ENCODE measurements around the gene PSAP. TPM values are rescaled to one million over a fixed set of nuclear protein-coding genes. Genes with fewer than 3 reads are reported as not detected.
"Not testable (repeated sequence)": the region's sequence is repeated elsewhere in the genome, so short reads cannot be mapped to it uniquely, and the experiment has no call there.

PSAP gene
- total RNA-seq, 1 donor from 2014 or later, result 653 TPM

DNA sequence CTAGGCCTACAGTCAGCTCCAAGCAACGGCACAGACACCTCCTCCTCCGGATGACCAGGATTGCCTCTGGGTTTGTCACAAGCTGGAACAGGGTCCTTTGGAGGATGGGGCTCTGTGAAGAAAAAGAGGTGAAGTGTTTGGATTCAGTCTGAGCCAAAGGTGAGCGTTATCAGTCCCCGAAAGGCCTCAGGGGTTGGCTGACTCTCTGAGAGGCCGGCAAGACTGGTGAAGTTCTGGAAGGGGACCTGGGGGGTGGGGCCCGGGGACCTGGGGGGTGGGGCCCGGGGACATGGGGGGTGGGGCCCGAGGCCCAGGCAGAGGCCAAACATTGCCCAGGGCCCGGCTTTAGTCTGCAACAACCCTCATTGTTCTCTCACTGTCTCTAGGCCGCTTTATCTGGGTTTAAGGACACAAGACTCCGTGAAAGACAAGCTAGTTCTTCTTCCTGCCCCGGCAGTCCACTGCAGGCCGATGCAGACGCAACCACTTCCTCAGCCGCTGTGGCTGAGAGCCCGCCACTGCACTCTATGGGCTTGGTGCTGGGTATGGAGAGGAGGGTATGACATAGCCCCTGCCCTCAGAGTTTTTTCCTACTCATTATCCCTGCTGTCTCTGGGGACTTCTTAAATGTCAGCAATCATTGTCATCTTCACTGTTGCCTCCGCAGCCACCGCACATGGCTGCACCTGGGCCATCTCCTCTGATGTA, 27.4 kb upstream of the PSAP start:
- Histone ChIP-seq H3K27me3 (no peaks in the 10 kb centered on the region), H3K36me3 (no peaks in the 10 kb centered on the region), H3K4me1 (no peaks in the 10 kb centered on the region), H3K27ac (no peak overlapping the region), H3K9me3 (no peaks in the 10 kb centered on the region), H3K4me3 (no peak overlapping the region)
- no peak for TF ChIP-seq CTCF (IDR thresholded peaks at IDR 0.05)
- no peak for DNase-seq (ENCODE audit: low spot score in 2 of 2)
- intact Hi-C loops (cut with DNase I), result no loop called here

DNA sequence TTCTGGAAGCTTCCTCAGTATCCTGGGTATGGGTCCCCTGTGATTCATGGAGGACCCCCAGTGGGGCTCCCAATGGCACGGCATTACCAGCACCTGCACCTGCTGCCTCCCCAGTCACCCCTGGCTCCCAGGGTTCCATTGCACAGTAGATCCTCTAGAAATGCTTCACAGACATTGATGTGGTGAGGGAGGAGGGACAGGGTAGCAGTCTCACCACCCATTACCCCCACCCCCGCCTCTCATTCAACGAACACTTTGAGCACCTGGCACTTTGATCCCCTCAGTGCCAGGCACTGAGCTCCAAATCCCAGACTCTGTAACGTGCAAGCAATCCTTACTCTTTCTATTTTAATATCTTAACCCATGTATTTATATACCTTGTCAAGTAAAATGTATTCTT, 26.8 kb upstream of the PSAP start:
- no peak for DNase-seq (ENCODE audit: low spot score in 2 of 2)

DNA sequence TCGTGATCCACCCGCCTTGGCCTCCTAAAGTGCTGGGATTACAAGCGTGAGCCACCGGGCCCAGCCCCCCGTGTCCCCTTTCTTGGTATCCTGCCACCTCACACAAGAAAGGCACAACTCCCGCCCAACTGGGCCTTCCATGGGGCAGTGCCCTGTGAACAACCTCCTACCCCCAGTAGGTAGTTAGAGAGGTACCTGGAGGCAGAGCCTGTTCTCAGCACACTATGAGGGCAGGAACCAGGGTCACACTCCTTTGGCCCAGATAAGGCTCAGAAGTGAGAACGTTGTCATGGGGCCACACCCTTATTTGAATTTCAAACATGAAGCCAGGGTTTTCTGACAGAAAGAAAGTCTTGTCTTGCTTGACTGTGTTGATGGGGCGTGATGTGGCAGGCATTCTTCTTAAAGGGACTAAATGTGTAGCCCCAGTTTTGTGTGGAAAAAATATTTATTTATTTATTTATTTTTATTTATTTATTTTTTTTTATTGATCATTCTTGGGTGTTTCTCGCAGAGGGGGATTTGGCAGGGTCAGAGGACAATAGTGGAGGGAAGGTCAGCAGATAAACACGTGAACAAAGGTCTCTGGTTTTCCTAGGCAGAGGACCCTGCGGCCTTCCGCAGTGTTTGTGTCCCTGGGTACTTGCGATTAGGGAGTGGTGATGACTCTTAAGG, 23.8 kb upstream of the PSAP start:
- H3K36me3 ChIP-seq; H3K27ac ChIP-seq; H3K27me3 ChIP-seq; H3K9me3 ChIP-seq; H3K4me3 ChIP-seq; intact Hi-C loops (cut with DNase I); DNase-seq (ENCODE audit: low spot score in 2 of 2); H3K4me1 ChIP-seq: not testable (repeated sequence)

More for the DNA sequence above, 26.8 kb upstream of the PSAP start:
- Histone ChIP-seq H3K27ac (no peak overlapping the region), H3K4me3 (no peak overlapping the region), H3K9me3 (no peaks in the 10 kb centered on the region), H3K36me3 (no peaks in the 10 kb centered on the region), H3K4me1 (no peaks in the 10 kb centered on the region), H3K27me3 (no peaks in the 10 kb centered on the region)
- intact Hi-C loops (cut with DNase I), result no loop called here
- TF ChIP-seq CTCF (IDR thresholded peaks at IDR 0.05), result no peak

GRCh38 chr10:71873582-71874211, 22.6 kb upstream of the PSAP start:
- DNase-seq (ENCODE audit: low spot score in 2 of 2), result no peak
- no peak overlapping the region for H3K27ac ChIP-seq
- peaks cover 0 to 7% of the 10 kb centered on the region in 2 donors for H3K4me1 ChIP-seq
- TF ChIP-seq CTCF (IDR thresholded peaks at IDR 0.05), result no peak
- no peaks in the 10 kb centered on the region for H3K36me3 ChIP-seq
- no peak overlapping the region for H3K4me3 ChIP-seq
- no peaks in the 10 kb centered on the region for H3K9me3 ChIP-seq
- H3K27me3 ChIP-seq, result no peaks in the 10 kb centered on the region
- intact Hi-C loops (cut with DNase I), result no loop called here

DNA sequence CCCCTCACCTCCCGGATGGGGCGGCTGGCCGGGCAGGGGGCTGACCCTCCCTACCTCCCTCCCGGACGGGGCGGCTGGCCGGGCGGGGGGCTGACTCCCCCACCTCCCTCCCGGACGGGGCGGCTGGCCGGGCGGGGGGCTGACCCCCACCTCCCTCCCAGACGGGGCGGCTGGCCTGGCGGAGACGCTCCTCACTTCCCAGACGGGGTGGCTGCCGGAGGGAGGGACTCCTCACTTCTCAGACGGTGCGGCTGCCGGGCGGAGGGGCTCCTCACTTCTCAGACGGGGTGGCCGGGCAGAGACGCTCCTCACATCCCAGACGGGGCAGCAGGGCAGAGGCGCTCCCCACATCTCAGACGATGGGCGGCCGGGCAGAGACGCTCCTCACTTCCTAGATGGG, 18.6 kb upstream of the PSAP start:
- H3K9me3 ChIP-seq; H3K4me1 ChIP-seq; H3K36me3 ChIP-seq; H3K27ac ChIP-seq; H3K27me3 ChIP-seq; DNase-seq (ENCODE audit: low spot score in 2 of 2); H3K4me3 ChIP-seq; intact Hi-C loops (cut with DNase I): not testable (repeated sequence)

GRCh38 chr10:71868192-71868697, 17.2 kb upstream of the PSAP start:
- intact Hi-C loops (cut with DNase I), result no loop called here
- TF ChIP-seq CTCF (IDR thresholded peaks at IDR 0.05), result no peak
- Histone ChIP-seq H3K4me3 (no peak overlapping the region), H3K27ac (no peak overlapping the region), H3K36me3 (no peaks in the 10 kb centered on the region), H3K27me3 (no peaks in the 10 kb centered on the region), H3K9me3 (no peaks in the 10 kb centered on the region), H3K4me1 (peaks cover 0 to 7% of the 10 kb centered on the region in 2 donors)
- DNase-seq (ENCODE audit: low spot score in 2 of 2), result peak; percentile 44 to 74
